K562 (cell line): ENCODE results near the gene LOXHD1. TPM values are rescaled to one million over a fixed set of nuclear protein-coding genes. Genes with fewer than 3 reads are reported as not detected.

Experiments used
- C11orf30 ChIP-seq: fragments of 450-650 bp; IDR thresholded peaks from 2 replicates; pipeline ENCODE4 v1.6.1; 2016; ENCODE audit warnings: low read depth, mild to moderate bottlenecking
- JUN ChIP-seq, 2 experiments: sonication (generic) in 1 of 2; formaldehyde crosslinking in 1 of 2; IDR thresholded peaks; 2 replicates each; pipeline versions ENCODE4 v1.6.1 to v1.8.0; 2012 to 2022; ENCODE audit warnings: borderline replicate concordance in 2 of 2, mild to moderate bottlenecking in 2 of 2, improper control_type of control experiment in 1 of 2, low read depth in 1 of 2, low read length in 1 of 2, missing genetic modification reagents in 1 of 2
- MCM7 ChIP-seq, 2 experiments: fragments of 450-650 bp; IDR thresholded peaks; 2 replicates each; pipeline ENCODE4 v1.6.1; 2016 to 2018
- PHB ChIP-seq: fragments of 250-450 bp; sonication (Bioruptor Pico); IDR thresholded peaks from 2 replicates; pipeline ENCODE4 v1.5.0; 2021
- ZNF146 ChIP-seq: IDR thresholded peaks from one replicate; pipeline ENCODE4 v1.6.1; 2018; ENCODE audit warnings: missing compliant biosample characterization; ENCODE audit not compliant: unreplicated experiment
- ZNF79 ChIP-seq: fragments of 250-450 bp; sonication (Bioruptor Pico); IDR thresholded peaks from 2 replicates; pipeline ENCODE4 v1.4.0; 2020; ENCODE audit warnings: low read depth, mild to moderate bottlenecking, moderate library complexity
- polyA plus RNA-seq, 8 experiments: library from polyadenylated mRNA; depleted of rRNA in 4 of 8; stranded (reverse) in 5 of 8; unstranded in 3 of 8; fragments of >200 nt; fragmentation: Nextera tagmentation in 2 of 8; fragmentation: Illumina TruSeq in 1 of 8; extraction: Ambion mirVana in 2 of 8; extraction: Trizol in 1 of 8; gene quantifications; 2 replicates each; pipeline versions ENCODE4 v1.2.1 to v1.2.3, GENCODE V29; 2011 to 2014; ENCODE audit warnings: inconsistent platforms in 1 of 8, missing spikeins in 1 of 8
- total RNA-seq, 7 experiments: library from RNA; depleted of rRNA in 6 of 7; stranded (reverse); fragments of >200 nt in 6 of 7; fragmentation: Illumina TruSeq in 2 of 7; extraction: Trizol in 2 of 7; gene quantifications; 2 replicates each; pipeline versions ENCODE4 v1.2.1 to v1.2.3, GENCODE V29; 2011 to 2021; ENCODE audit warnings: low replicate concordance in 1 of 7
- TF ChIP-seq, protein P1 (sequence below), 2 experiments: fragments of 450-650 bp; formaldehyde crosslinking in 1 of 2; IDR thresholded peaks; 2 replicates each; pipeline versions ENCODE4 v1.4.0 to v1.6.1; 2014 to 2020; ENCODE audit warnings: mild to moderate bottlenecking in 2 of 2, borderline replicate concordance in 1 of 2, low read depth in 1 of 2
- TF ChIP-seq, protein P2 (sequence below), 3 experiments: fragments of 200-800 bp in 1 of 3; fragments of 250-450 bp in 1 of 3; fragments of 450-650 bp in 1 of 3; sonication (Bioruptor Pico) in 1 of 3; sonication (Bioruptor generic) in 1 of 3; formaldehyde crosslinking in 1 of 3; IDR thresholded peaks; 2 replicates each; pipeline versions ENCODE4 v1.6.1 to v1.8.0; 2016 to 2022; ENCODE audit warnings: mild to moderate bottlenecking in 2 of 3, missing genetic modification characterization in 2 of 3, missing compliant biosample characterization in 1 of 3, moderate library complexity in 1 of 3
- TF ChIP-seq, protein P3 (sequence below): sonication (generic); formaldehyde crosslinking; IDR thresholded peaks from 2 replicates; pipeline ENCODE4 v1.8.1; 2023; ENCODE audit warnings: mild to moderate bottlenecking, missing genetic modification reagents, moderate library complexity
- TF ChIP-seq, protein P4 (sequence below): fragments of 450-650 bp; formaldehyde crosslinking; IDR thresholded peaks from 2 replicates; pipeline ENCODE4 v1.4.0; 2020; ENCODE audit warnings: mild to moderate bottlenecking, moderate library complexity

Gene LOXHD1
- total and polyA plus RNA-seq, 9 of the 15 experiments (the other 6 are each of a cell fraction or from before 2014, with no cell fraction given) = not detected

DNA sequence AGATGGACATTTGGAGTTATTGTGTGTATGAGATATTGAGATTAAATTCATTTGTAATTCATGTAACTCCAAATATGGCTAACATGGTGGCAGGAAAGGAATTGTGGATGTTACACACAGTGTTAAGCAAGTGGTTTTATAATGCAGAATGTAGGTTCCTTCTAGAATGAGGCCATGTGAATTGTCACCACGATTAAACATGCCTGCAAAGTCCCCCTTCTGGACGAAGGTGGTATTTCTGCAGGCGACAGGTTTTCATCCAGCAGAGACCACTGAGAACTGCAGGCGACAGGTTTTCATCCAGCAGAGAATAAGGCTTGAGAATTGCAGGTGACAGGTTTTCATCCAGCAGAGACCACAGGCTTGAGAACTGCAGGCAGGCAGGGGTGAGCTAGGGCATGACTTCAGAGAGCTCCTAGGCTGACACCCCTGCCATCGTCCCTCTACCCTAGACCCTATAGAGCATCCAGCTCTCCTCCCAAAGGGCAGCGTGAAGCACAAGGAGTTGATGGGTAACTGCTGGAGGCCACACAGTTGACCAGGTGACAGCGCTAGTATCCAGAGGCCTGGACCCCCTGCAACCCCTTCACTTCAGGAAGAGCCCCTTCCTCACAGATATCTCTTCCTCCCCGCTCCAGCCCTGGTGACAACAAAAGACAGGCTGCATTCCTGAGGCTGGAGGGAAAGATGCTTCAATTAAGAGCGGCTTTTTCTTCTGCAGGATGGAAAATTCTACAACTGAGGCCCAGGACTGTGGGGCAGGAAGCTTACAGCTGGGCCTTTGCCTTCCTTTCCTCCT, 175.8 kb downstream of the LOXHD1 start (continued):
- TF ChIP-seq, protein P1, sequence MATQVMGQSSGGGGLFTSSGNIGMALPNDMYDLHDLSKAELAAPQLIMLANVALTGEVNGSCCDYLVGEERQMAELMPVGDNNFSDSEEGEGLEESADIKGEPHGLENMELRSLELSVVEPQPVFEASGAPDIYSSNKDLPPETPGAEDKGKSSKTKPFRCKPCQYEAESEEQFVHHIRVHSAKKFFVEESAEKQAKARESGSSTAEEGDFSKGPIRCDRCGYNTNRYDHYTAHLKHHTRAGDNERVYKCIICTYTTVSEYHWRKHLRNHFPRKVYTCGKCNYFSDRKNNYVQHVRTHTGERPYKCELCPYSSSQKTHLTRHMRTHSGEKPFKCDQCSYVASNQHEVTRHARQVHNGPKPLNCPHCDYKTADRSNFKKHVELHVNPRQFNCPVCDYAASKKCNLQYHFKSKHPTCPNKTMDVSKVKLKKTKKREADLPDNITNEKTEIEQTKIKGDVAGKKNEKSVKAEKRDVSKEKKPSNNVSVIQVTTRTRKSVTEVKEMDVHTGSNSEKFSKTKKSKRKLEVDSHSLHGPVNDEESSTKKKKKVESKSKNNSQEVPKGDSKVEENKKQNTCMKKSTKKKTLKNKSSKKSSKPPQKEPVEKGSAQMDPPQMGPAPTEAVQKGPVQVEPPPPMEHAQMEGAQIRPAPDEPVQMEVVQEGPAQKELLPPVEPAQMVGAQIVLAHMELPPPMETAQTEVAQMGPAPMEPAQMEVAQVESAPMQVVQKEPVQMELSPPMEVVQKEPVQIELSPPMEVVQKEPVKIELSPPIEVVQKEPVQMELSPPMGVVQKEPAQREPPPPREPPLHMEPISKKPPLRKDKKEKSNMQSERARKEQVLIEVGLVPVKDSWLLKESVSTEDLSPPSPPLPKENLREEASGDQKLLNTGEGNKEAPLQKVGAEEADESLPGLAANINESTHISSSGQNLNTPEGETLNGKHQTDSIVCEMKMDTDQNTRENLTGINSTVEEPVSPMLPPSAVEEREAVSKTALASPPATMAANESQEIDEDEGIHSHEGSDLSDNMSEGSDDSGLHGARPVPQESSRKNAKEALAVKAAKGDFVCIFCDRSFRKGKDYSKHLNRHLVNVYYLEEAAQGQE (IDR thresholded peaks at IDR 0.05; ENCODE audit: borderline replicate concordance) = peak; percentile 59; the same call in 1 of the 2 replicates
- TF ChIP-seq, protein P1 (CRISPR knock-in tag; IDR thresholded peaks at IDR 0.05; ENCODE audit: low read depth) = no peak
- TF ChIP-seq, protein P2, sequence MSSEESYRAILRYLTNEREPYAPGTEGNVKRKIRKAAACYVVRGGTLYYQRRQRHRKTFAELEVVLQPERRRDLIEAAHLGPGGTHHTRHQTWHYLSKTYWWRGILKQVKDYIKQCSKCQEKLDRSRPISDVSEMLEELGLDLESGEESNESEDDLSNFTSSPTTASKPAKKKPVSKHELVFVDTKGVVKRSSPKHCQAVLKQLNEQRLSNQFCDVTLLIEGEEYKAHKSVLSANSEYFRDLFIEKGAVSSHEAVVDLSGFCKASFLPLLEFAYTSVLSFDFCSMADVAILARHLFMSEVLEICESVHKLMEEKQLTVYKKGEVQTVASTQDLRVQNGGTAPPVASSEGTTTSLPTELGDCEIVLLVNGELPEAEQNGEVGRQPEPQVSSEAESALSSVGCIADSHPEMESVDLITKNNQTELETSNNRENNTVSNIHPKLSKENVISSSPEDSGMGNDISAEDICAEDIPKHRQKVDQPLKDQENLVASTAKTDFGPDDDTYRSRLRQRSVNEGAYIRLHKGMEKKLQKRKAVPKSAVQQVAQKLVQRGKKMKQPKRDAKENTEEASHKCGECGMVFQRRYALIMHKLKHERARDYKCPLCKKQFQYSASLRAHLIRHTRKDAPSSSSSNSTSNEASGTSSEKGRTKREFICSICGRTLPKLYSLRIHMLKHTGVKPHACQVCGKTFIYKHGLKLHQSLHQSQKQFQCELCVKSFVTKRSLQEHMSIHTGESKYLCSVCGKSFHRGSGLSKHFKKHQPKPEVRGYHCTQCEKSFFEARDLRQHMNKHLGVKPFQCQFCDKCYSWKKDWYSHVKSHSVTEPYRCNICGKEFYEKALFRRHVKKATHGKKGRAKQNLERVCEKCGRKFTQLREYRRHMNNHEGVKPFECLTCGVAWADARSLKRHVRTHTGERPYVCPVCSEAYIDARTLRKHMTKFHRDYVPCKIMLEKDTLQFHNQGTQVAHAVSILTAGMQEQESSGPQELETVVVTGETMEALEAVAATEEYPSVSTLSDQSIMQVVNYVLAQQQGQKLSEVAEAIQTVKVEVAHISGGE (CRISPR knock-in tag; IDR thresholded peaks at IDR 0.05) = no peak
- TF ChIP-seq PHB (CRISPR knock-in tag) = no peak
- no peak for TF ChIP-seq ZNF79
- no peak for TF ChIP-seq C11orf30
- TF ChIP-seq, protein P3, sequence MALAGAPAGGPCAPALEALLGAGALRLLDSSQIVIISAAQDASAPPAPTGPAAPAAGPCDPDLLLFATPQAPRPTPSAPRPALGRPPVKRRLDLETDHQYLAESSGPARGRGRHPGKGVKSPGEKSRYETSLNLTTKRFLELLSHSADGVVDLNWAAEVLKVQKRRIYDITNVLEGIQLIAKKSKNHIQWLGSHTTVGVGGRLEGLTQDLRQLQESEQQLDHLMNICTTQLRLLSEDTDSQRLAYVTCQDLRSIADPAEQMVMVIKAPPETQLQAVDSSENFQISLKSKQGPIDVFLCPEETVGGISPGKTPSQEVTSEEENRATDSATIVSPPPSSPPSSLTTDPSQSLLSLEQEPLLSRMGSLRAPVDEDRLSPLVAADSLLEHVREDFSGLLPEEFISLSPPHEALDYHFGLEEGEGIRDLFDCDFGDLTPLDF = no peak
- TF ChIP-seq, protein P4, sequence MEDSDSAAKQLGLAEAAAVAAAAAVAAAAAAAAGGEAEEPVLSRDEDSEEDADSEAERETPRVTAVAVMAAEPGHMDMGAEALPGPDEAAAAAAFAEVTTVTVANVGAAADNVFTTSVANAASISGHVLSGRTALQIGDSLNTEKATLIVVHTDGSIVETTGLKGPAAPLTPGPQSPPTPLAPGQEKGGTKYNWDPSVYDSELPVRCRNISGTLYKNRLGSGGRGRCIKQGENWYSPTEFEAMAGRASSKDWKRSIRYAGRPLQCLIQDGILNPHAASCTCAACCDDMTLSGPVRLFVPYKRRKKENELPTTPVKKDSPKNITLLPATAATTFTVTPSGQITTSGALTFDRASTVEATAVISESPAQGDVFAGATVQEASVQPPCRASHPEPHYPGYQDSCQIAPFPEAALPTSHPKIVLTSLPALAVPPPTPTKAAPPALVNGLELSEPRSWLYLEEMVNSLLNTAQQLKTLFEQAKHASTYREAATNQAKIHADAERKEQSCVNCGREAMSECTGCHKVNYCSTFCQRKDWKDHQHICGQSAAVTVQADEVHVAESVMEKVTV = peak; percentile 29; the same call in 1 of the 2 replicates
- TF ChIP-seq MCM7 (IDR thresholded peaks at IDR 0.05) = no peak
- no peak for TF ChIP-seq ZNF146
- TF ChIP-seq JUN (IDR thresholded peaks at IDR 0.05; ENCODE audit: borderline replicate concordance, low read depth, low read length) = no peak
- no peak for TF ChIP-seq JUN (CRISPR knock-in tag; IDR thresholded peaks at IDR 0.05; ENCODE audit: borderline replicate concordance)
